Osteoblast (primary cell): ENCODE data around the gene STRADA. TPM values are rescaled to one million over a fixed set of nuclear protein-coding genes. Genes with fewer than 3 reads are reported as not detected.

Source experiments
- DNase-seq: peaks from one replicate; pipeline ENCODE4 v3.0.0; 2011; ENCODE audit warnings: low spot score, mixed read lengths; ENCODE audit not compliant: insufficient read length; ENCODE audit errors: missing footprints
- H2AFZ ChIP-seq: 2 replicates; pipeline ENCODE4 v1.6.0; 2011; ENCODE audit warnings: mild to moderate bottlenecking, low read length
- H3K27ac ChIP-seq: 2 replicates; pipeline ENCODE4 v1.5.1; 2011; ENCODE audit warnings: mild to moderate bottlenecking, low read depth, low read length, moderate library complexity
- H3K27me3 ChIP-seq: 2 replicates; pipeline ENCODE4 v1.6.0; 2012; ENCODE audit warnings: mild to moderate bottlenecking, control low read depth, inconsistent platforms, low read length, moderate library complexity; ENCODE audit not compliant: insufficient read depth
- H3K36me3 ChIP-seq: 2 replicates; pipeline ENCODE4 v1.5.1; 2011; ENCODE audit warnings: mild to moderate bottlenecking, low read length, control low read depth, moderate library complexity; ENCODE audit not compliant: insufficient read depth
- H3K4me1 ChIP-seq: 2 replicates; pipeline ENCODE4 v1.5.1; 2011; ENCODE audit warnings: mild to moderate bottlenecking, low read length, control low read depth, moderate library complexity; ENCODE audit not compliant: insufficient read depth
- H3K4me2 ChIP-seq: 2 replicates; pipeline ENCODE4 v1.6.0; 2011; ENCODE audit warnings: mild to moderate bottlenecking, low read length; ENCODE audit not compliant: insufficient read depth
- H3K4me3 ChIP-seq: fragments of 200-600 bp; sonication (generic); 3 replicates; pipeline ENCODE4 v1.5.1; 2012; ENCODE audit warnings: mild to moderate bottlenecking, low read length, inconsistent platforms; ENCODE audit not compliant: insufficient read depth
- H3K79me2 ChIP-seq: 2 replicates; pipeline ENCODE4 v1.6.0; 2012; ENCODE audit warnings: mild to moderate bottlenecking, low read length, control low read depth, inconsistent platforms; ENCODE audit not compliant: insufficient read depth
- H3K9me3 ChIP-seq: 2 replicates; pipeline ENCODE4 v1.5.1; 2011; ENCODE audit warnings: low read depth, low read length, control low read depth
- H4K20me1 ChIP-seq: 2 replicates; pipeline ENCODE4 v1.6.0; 2012; ENCODE audit warnings: mild to moderate bottlenecking, low read length, control low read depth; ENCODE audit not compliant: insufficient read depth
- total RNA-seq: library from RNA; depleted of rRNA; stranded (reverse); fragments of >200 nt; gene quantifications from 2 replicates; pipeline ENCODE4 v1.2.3, GENCODE V29; 2012
- TF ChIP-seq, protein P1 (sequence below): IDR thresholded peaks from 2 replicates; pipeline ENCODE4 v1.5.1; 2011; ENCODE audit warnings: mild to moderate bottlenecking, low read depth, low read length, moderate library complexity; ENCODE audit errors: extremely low read depth

The STRADA gene
- total RNA-seq, 1 donor: 29.7 TPM

DNA sequence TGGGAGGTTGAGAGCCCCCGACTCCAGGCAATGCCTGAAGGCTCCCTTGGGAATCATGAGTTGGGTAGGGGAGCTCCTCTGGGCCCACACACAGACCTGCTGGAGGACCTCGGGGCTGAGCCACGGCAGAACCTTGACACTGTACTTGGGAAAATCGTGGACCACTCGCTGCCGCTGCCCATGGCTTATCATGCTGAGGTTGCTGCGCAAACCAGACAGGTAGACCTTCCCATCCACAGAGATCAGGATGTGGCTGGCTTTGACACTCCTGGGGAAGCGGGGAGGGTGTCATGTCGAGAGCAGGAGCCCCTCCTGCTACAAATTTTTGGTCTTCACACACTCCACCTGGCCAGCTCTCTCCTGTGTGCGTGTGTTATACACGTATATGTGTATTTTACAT lies 34.4 kb downstream of the STRADA start:
- H3K4me3 ChIP-seq: no peak overlapping the region

DNA sequence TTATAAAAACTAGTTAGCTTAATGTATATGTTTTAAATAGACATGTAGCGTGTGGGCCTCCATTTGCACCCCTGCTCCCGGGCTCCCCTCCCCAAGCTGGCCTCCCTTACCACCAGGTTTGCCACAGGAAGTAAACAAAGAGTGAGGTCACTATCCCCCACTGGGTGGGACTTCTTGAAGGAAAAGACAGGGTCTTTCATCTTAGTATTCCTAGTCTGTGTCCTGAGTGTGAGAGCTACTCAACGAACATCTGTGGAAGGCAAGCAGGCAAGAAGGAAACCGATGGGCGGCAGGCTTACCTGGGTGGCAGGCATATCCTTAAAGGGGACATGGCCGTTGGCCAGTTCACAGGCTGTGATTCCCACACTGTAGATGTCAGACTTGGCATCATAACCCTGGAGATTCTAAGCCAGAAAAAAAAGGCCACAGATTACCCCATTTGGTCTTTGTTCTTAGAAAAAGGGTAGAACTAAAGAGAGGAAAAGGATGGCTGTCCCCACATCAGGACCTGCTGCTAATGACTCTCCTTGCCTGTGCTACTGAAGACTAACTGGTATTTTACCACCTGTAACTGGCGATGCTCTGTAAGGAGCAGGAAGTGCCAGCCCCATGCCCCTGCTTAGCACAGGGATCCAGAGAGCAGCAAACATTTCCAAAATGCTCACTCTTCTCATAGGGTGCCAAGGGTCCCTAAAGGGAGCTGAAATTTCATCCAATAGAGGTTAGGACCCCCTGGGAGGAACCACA lies 35.1 kb downstream of the STRADA start:
- peak; percentile 70 for DNase-seq
- no peaks in the 10 kb centered on the region for H3K4me1 ChIP-seq
- TF ChIP-seq, protein P1, sequence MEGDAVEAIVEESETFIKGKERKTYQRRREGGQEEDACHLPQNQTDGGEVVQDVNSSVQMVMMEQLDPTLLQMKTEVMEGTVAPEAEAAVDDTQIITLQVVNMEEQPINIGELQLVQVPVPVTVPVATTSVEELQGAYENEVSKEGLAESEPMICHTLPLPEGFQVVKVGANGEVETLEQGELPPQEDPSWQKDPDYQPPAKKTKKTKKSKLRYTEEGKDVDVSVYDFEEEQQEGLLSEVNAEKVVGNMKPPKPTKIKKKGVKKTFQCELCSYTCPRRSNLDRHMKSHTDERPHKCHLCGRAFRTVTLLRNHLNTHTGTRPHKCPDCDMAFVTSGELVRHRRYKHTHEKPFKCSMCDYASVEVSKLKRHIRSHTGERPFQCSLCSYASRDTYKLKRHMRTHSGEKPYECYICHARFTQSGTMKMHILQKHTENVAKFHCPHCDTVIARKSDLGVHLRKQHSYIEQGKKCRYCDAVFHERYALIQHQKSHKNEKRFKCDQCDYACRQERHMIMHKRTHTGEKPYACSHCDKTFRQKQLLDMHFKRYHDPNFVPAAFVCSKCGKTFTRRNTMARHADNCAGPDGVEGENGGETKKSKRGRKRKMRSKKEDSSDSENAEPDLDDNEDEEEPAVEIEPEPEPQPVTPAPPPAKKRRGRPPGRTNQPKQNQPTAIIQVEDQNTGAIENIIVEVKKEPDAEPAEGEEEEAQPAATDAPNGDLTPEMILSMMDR: no peak
- H2AFZ ChIP-seq: no peak overlapping the region
- H3K27me3 ChIP-seq: no peaks in the 10 kb centered on the region
- H3K9me3 ChIP-seq: no peaks in the 10 kb centered on the region
- no peak overlapping the region for H3K4me3 ChIP-seq
- H4K20me1 ChIP-seq: no peaks in the 10 kb centered on the region
- no peaks in the 10 kb centered on the region for H3K79me2 ChIP-seq
- H3K4me2 ChIP-seq: no peak overlapping the region
- peaks cover 38% of the 10 kb centered on the region for H3K36me3 ChIP-seq
- no peak overlapping the region for H3K27ac ChIP-seq

More for the DNA sequence above, 34.4 kb downstream of the STRADA start:
- no peak overlapping the region for H2AFZ ChIP-seq
- DNase-seq: no peak
- TF ChIP-seq, protein P1: no peak
- no peaks in the 10 kb centered on the region for H4K20me1 ChIP-seq
- no peaks in the 10 kb centered on the region for H3K9me3 ChIP-seq
- no peaks in the 10 kb centered on the region for H3K79me2 ChIP-seq
- H3K4me1 ChIP-seq: no peaks in the 10 kb centered on the region
- no peak overlapping the region for H3K4me2 ChIP-seq
- no peaks in the 10 kb centered on the region for H3K27me3 ChIP-seq
- H3K36me3 ChIP-seq: peaks cover 43% of the 10 kb centered on the region
- H3K27ac ChIP-seq: no peak overlapping the region

DNA sequence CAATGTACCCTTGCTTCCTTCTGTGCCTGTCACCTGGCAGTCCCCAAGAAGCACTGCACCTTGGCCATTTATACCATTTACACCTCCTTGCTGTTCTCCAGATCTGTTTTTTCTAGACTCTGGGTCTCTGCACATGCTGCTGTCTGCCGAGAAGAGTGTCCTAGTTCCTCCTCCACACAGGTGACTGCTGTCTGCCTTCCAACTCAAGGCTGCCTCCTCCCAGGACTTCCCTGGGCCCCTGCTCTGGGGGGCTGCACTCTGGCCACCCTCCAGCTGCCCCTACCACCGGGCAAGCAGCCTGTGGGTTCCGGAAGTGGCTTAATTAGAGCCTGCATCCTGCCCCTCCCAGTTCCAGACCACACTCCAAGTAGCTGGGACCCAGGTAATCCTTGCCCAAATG lies 35.9 kb downstream of the STRADA start:
- H3K27me3 ChIP-seq: no peaks in the 10 kb centered on the region
- no peak overlapping the region for H3K27ac ChIP-seq
- H3K79me2 ChIP-seq: no peaks in the 10 kb centered on the region
- no peak overlapping the region for H2AFZ ChIP-seq
- TF ChIP-seq, protein P1: no peak
- no peak overlapping the region for H3K4me2 ChIP-seq
- peaks cover 33% of the 10 kb centered on the region for H3K36me3 ChIP-seq
- no peaks in the 10 kb centered on the region for H4K20me1 ChIP-seq
- DNase-seq: no peak
- H3K4me1 ChIP-seq: peaks cover 7% of the 10 kb centered on the region
- no peaks in the 10 kb centered on the region for H3K9me3 ChIP-seq
- H3K4me3 ChIP-seq: no peak overlapping the region

DNA sequence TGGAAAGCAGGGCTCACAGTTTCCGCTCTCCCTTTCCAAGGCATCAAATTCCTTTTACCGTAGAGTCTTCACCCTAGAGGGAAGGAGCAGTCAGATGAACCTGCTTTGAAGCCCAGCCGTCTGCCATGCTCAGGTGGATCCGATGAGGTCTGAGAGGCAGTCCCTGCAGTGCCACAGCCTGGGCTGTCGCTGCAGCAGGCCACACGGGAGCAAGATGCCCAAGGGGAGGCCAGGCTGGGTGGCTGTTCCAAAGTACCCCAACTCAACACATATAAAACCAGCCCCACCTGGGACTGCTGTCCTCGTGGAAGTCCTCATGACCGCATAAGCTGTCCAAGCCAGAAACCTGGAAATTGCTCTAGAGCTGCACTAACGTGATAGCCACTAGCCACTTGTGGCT lies 36.8 kb downstream of the STRADA start:
- peak; percentile 80 for DNase-seq
- Histone ChIP-seq H3K36me3 (peaks cover 27% of the 10 kb centered on the region), H3K9me3 (no peaks in the 10 kb centered on the region), H3K4me1 (peaks cover 8% of the 10 kb centered on the region), H3K4me3 (no peak overlapping the region), H3K4me2 (no peak overlapping the region), H3K27ac (no peak overlapping the region), H2AFZ (no peak overlapping the region), H3K79me2 (no peaks in the 10 kb centered on the region), H4K20me1 (no peaks in the 10 kb centered on the region), H3K27me3 (no peaks in the 10 kb centered on the region)
- TF ChIP-seq, protein P1: no peak
